ENCODE measurements around the gene AARS2. TPM values are rescaled to one million over a fixed set of nuclear protein-coding genes. Genes with fewer than 3 reads are reported as not detected.

Gene AARS2
- total and polyA plus RNA-seq, 9 donors = 3.0 to 15.5 (median 14.0) TPM

MicroRNA genes within 50 kb of the gene (microRNA counts, 767-probe panel; counts per million panel counts)
- microRNA hsa-miR-4647 = 530 counts per million, percentile 78 among the panel's probes with 10 or more counts

Other genes starting within 250 kb of the AARS2 start
- 10 to 100 TPM; 21.5 to 35.9 (median 24.9) TPM for gene MRPL14, start 185.9 kb downstream of the AARS2 start, total RNA-seq
- 10 to 100 TPM; 20.8 to 23.3 TPM for gene MRPL14, start 185.9 kb downstream of the AARS2 start, polyA plus RNA-seq
- 10 to 100 TPM in 6 of 7 donors, 1 to 10 TPM in 1; 7.5 to 20.6 (median 16.5) TPM for gene TMEM63B, start 185.8 kb downstream of the AARS2 start, total RNA-seq
- gene TMEM63B, start 185.8 kb downstream of the AARS2 start, polyA plus RNA-seq = 10 to 100 TPM; 11.7 to 25.7 TPM
- under 1 TPM in 3 of 7 donors, not detected in 4; 0.18 to 0.22 (median 0.20) TPM for gene CAPN11, start 154.5 kb downstream of the AARS2 start, total RNA-seq
- under 1 TPM; 0.17 to 0.38 TPM for gene CAPN11, start 154.5 kb downstream of the AARS2 start, polyA plus RNA-seq
- gene MYMX, start 96.4 kb downstream of the AARS2 start, total RNA-seq = under 1 TPM in 2 of 7 donors, not detected in 5; 0.43 to 0.50 TPM
- under 1 TPM; 0.40 to 0.42 TPM for gene MYMX, start 96.4 kb downstream of the AARS2 start, polyA plus RNA-seq
- 10 to 100 TPM; 11.2 to 35.4 (median 30.2) TPM for gene SLC29A1, start 89.8 kb downstream of the AARS2 start, total RNA-seq
- 10 to 100 TPM; 24.8 to 54.0 TPM for gene SLC29A1, start 89.8 kb downstream of the AARS2 start, polyA plus RNA-seq
- gene HSP90AB1, start 66.2 kb downstream of the AARS2 start, total RNA-seq = 1,000 to 10,000 TPM in 6 of 7 donors, 100 to 1,000 TPM in 1; 820 to 1,796 (median 1,051) TPM
- gene HSP90AB1, start 66.2 kb downstream of the AARS2 start, polyA plus RNA-seq = 1,000 to 10,000 TPM in 1 of 2 donors, 100 to 1,000 TPM in 1; 972 to 1,905 TPM
- gene SLC35B2, start 55.8 kb downstream of the AARS2 start, total RNA-seq = 10 to 100 TPM; 19.7 to 41.0 (median 29.7) TPM
- gene SLC35B2, start 55.8 kb downstream of the AARS2 start, polyA plus RNA-seq = 10 to 100 TPM; 21.0 to 23.9 TPM
- 10 to 100 TPM in 2 of 7 donors, 1 to 10 TPM in 5; 2.8 to 93.6 (median 4.9) TPM for gene NFKBIE, start 47.8 kb downstream of the AARS2 start, total RNA-seq
- gene NFKBIE, start 47.8 kb downstream of the AARS2 start, polyA plus RNA-seq = 1 to 10 TPM; 2.7 to 6.8 TPM
- under 1 TPM in 4 of 7 donors, not detected in 3; under 0.01 to 0.12 (median 0.05) TPM for gene TMEM151B, start 42.9 kb downstream of the AARS2 start, total RNA-seq
- gene TMEM151B, start 42.9 kb downstream of the AARS2 start, polyA plus RNA-seq = under 1 TPM in 1 of 2 donors, not detected in 1; 0.04 TPM
- 1 to 10 TPM in 1 of 7 donors, under 1 TPM in 2, not detected in 4; 0.25 to 1.4 (median 0.28) TPM for gene SPATS1, start 29.3 kb upstream of the AARS2 start, total RNA-seq
- not detected for gene SPATS1, start 29.3 kb upstream of the AARS2 start, polyA plus RNA-seq
- gene CDC5L, start 74.4 kb upstream of the AARS2 start, total RNA-seq = 10 to 100 TPM; 15.0 to 24.0 (median 19.7) TPM
- gene CDC5L, start 74.4 kb upstream of the AARS2 start, polyA plus RNA-seq = 10 to 100 TPM; 13.0 to 17.2 TPM